Measurements from ENCODE around the gene PANK1.

PANK1 gene

DNA sequence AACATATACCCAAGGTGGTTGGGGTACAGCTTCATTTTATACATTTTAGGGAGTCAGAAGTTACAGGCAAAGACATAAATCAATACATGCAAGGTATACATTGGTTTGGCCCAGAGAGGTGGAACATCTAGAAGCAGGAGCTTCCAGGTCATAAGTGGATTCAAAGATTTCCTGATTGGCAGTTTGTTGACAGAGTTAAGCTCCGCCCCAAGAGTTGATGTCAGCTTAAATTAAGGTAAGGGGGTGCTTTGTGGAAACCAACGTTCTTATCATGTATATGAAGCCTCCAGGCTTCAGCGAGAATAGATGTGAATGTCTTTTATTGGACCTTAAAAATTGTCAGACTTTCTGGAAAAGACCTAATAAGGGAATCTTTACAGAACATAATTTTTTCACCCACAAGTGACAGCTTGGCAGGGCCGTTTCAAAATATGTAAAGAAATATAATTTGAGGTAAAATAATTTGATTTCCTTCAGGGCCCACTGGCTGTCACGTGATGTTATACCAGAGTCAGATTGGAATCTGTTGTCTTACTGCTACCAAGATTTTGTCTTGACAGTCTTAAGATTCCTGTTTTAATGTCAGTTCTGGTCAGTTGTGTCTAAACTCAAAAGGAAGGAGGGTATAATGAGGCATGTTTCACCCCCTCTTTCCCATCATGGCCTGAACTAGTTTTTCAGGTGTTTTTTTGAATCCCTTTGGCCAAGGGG lies 6.3 kb upstream of the PANK1 start:
- Histone ChIP-seq H3K27ac (ENCODE audit: low read depth, low read length) (peak overlapping the region; percentile 50), H3K4me3 (ENCODE audit: low read length) (peak overlapping the region; percentile 45), H3K9me2 (replicated peaks; ENCODE audit: control insufficient read depth, low read length) (no peaks in the 10 kb centered on the region), H4K20me1 (ENCODE audit: control insufficient read depth, insufficient read depth, low read depth, low read length) (no peaks in the 10 kb centered on the region), H3K27me3 (ENCODE audit: control insufficient read depth, low read length) (no peaks in the 10 kb centered on the region), H3F3A (ENCODE audit: control insufficient read depth, insufficient read depth) (peaks cover 7% of the 10 kb centered on the region; the same call in 1 of the 2 replicates), H3K9me3 (ENCODE audit: control insufficient read depth, insufficient read depth, low read length) (peaks cover 8% of the 10 kb centered on the region; the same call in 1 of the 2 replicates), H3K36me3 (ENCODE audit: control insufficient read depth, low read length) (peaks cover 5% of the 10 kb centered on the region; the same call in 1 of the 2 replicates), H3K4me2 (ENCODE audit: low read length) (peak overlapping the region; percentile 62), H3K4me1 (ENCODE audit: control insufficient read depth, low read length) (peaks cover 66% of the 10 kb centered on the region), H3K79me2 (ENCODE audit: control insufficient read depth, low read length) (no peaks in the 10 kb centered on the region)
- TF ChIP-seq, protein P1, sequence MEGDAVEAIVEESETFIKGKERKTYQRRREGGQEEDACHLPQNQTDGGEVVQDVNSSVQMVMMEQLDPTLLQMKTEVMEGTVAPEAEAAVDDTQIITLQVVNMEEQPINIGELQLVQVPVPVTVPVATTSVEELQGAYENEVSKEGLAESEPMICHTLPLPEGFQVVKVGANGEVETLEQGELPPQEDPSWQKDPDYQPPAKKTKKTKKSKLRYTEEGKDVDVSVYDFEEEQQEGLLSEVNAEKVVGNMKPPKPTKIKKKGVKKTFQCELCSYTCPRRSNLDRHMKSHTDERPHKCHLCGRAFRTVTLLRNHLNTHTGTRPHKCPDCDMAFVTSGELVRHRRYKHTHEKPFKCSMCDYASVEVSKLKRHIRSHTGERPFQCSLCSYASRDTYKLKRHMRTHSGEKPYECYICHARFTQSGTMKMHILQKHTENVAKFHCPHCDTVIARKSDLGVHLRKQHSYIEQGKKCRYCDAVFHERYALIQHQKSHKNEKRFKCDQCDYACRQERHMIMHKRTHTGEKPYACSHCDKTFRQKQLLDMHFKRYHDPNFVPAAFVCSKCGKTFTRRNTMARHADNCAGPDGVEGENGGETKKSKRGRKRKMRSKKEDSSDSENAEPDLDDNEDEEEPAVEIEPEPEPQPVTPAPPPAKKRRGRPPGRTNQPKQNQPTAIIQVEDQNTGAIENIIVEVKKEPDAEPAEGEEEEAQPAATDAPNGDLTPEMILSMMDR (IDR thresholded peaks at IDR 0.05; ENCODE audit: low read depth, low read length, poor library complexity, severe bottlenecking) = no peak
- no peak for TF ChIP-seq EZH2phosphoT487 (IDR thresholded peaks at IDR 0.05; ENCODE audit: borderline replicate concordance, low read length)

DNA sequence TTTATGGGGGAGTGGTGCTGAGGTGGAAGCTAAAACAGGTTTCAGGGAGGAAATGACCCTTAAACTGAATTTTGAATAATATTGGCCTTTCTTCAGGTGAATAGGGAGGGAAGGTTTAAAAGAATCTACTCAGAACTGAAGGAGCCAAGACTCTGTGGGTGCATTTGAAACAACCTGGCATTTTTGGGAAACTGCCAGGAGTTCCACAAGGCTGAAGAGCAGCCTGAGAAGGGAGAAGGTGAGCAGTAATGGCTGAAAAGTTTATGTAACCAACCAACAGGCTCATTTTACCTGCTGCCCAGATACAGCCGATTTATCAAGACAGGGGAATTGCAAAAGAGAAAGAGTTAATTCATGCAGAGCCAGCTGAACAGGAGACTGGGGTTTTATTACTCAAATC lies 4.0 kb upstream of the PANK1 start:
- Histone ChIP-seq H3K4me3 (ENCODE audit: low read length) (no peak overlapping the region), H3K27ac (ENCODE audit: low read depth, low read length) (no peak overlapping the region), H3K4me1 (ENCODE audit: control insufficient read depth, low read length) (peaks cover 57% of the 10 kb centered on the region), H3K9me2 (replicated peaks; ENCODE audit: control insufficient read depth, low read length) (no peaks in the 10 kb centered on the region), H3K36me3 (ENCODE audit: control insufficient read depth, low read length) (no peaks in the 10 kb centered on the region; the same call in 1 of the 2 replicates), H3K27me3 (ENCODE audit: control insufficient read depth, low read length) (no peaks in the 10 kb centered on the region), H3F3A (ENCODE audit: control insufficient read depth, insufficient read depth) (peaks cover 7% of the 10 kb centered on the region; the same call in 1 of the 2 replicates), H4K20me1 (ENCODE audit: control insufficient read depth, insufficient read depth, low read depth, low read length) (no peaks in the 10 kb centered on the region), H3K79me2 (ENCODE audit: control insufficient read depth, low read length) (peaks cover 15% of the 10 kb centered on the region), H3K9me3 (ENCODE audit: control insufficient read depth, insufficient read depth, low read length) (no peaks in the 10 kb centered on the region), H3K4me2 (ENCODE audit: low read length) (no peak overlapping the region)
- no peak for TF ChIP-seq EZH2phosphoT487 (IDR thresholded peaks at IDR 0.05; ENCODE audit: borderline replicate concordance, low read length)
- TF ChIP-seq, protein P1 (IDR thresholded peaks at IDR 0.05; ENCODE audit: low read depth, low read length, poor library complexity, severe bottlenecking) = no peak

DNA sequence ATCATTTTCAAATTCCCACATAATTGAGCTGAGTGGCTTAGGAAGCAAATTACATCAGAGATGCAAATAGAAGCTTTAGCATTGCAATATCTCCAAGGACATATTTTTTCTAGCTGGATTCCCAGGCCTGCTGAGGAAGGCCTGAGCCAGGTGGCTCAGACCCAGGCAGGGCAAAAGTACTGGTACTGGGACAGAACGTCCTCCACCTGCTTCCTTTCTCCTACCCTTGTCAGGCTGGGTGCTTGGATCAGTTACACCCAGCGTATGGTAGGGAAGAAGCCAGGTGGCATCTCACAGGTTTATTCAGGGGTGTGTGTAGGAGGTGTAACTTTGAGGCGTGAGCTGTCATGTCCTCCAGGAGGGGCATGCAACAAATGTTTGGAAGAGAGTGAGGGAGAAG lies 3.0 kb upstream of the PANK1 start:
- Histone ChIP-seq H3K9me3 (ENCODE audit: control insufficient read depth, insufficient read depth, low read length) (no peaks in the 10 kb centered on the region), H3K4me3 (ENCODE audit: low read length) (no peak overlapping the region), H3K4me2 (ENCODE audit: low read length) (no peak overlapping the region), H3K27ac (ENCODE audit: low read depth, low read length) (no peak overlapping the region), H3K79me2 (ENCODE audit: control insufficient read depth, low read length) (peaks cover 23% of the 10 kb centered on the region), H3K27me3 (ENCODE audit: control insufficient read depth, low read length) (no peaks in the 10 kb centered on the region), H3F3A (ENCODE audit: control insufficient read depth, insufficient read depth) (peaks cover 7% of the 10 kb centered on the region; the same call in 1 of the 2 replicates), H4K20me1 (ENCODE audit: control insufficient read depth, insufficient read depth, low read depth, low read length) (no peaks in the 10 kb centered on the region), H3K9me2 (replicated peaks; ENCODE audit: control insufficient read depth, low read length) (no peaks in the 10 kb centered on the region), H3K4me1 (ENCODE audit: control insufficient read depth, low read length) (peaks cover 52% of the 10 kb centered on the region), H3K36me3 (ENCODE audit: control insufficient read depth, low read length) (peaks cover 4% of the 10 kb centered on the region; the same call in 1 of the 2 replicates)
- TF ChIP-seq EZH2phosphoT487 (IDR thresholded peaks at IDR 0.05; ENCODE audit: borderline replicate concordance, low read length) = no peak
- TF ChIP-seq, protein P1 (IDR thresholded peaks at IDR 0.05; ENCODE audit: low read depth, low read length, poor library complexity, severe bottlenecking) = no peak

Data from DOHH2 (cell line).